ENCODE measurements around the gene ZNF264. TPM values are rescaled to one million over a fixed set of nuclear protein-coding genes. Genes with fewer than 3 reads are reported as not detected.

ZNF264 gene
- total RNA-seq, 1 donor from 2014 or later, result 29.0 TPM

- Mint-ChIP-seq H3K36me3 (ENCODE audit: low read depth, unreplicated experiment) (no peaks in the 10 kb centered on the region), H3K27me3 (ENCODE audit: unreplicated experiment) (peaks cover 8% of the 10 kb centered on the region), H3K4me3 (ENCODE audit: unreplicated experiment) (no peak overlapping the region), H3K27ac (ENCODE audit: unreplicated experiment) (no peak overlapping the region), H3K9me3 (ENCODE audit: unreplicated experiment) (no peaks in the 10 kb centered on the region), H3K4me1 (ENCODE audit: unreplicated experiment) (peaks cover 2% of the 10 kb centered on the region)
- no peak for DNase-seq (ENCODE audit: low spot score)
- TF ChIP-seq CTCF (IDR thresholded peaks at IDR 0.05; ENCODE audit: unreplicated experiment), result no peak
These were observed 70.7 kb downstream of the ZNF264 start for GRCh38 chr19:57262044-57262443.

GRCh38 chr19:57263244-57263741 lies 72.0 kb downstream of the ZNF264 start:
- H3K4me1 Mint-ChIP-seq (ENCODE audit: unreplicated experiment), result peaks cover 2% of the 10 kb centered on the region
- H3K27ac Mint-ChIP-seq (ENCODE audit: unreplicated experiment), result no peak overlapping the region
- DNase-seq (ENCODE audit: low spot score), result no peak
- no peaks in the 10 kb centered on the region for H3K9me3 Mint-ChIP-seq (ENCODE audit: unreplicated experiment)
- no peak overlapping the region for H3K4me3 Mint-ChIP-seq (ENCODE audit: unreplicated experiment)
- peaks cover 5% of the 10 kb centered on the region for H3K27me3 Mint-ChIP-seq (ENCODE audit: unreplicated experiment)
- no peak for TF ChIP-seq CTCF (IDR thresholded peaks at IDR 0.05; ENCODE audit: unreplicated experiment)
- H3K36me3 Mint-ChIP-seq (ENCODE audit: low read depth, unreplicated experiment), result no peaks in the 10 kb centered on the region

- peaks cover 8% of the 10 kb centered on the region for H3K27me3 Mint-ChIP-seq (ENCODE audit: unreplicated experiment)
- H3K27ac Mint-ChIP-seq (ENCODE audit: unreplicated experiment), result no peak overlapping the region
- H3K9me3 Mint-ChIP-seq (ENCODE audit: unreplicated experiment), result no peaks in the 10 kb centered on the region
- DNase-seq (ENCODE audit: low spot score), result no peak
- H3K4me1 Mint-ChIP-seq (ENCODE audit: unreplicated experiment), result peaks cover 6% of the 10 kb centered on the region
- no peak overlapping the region for H3K4me3 Mint-ChIP-seq (ENCODE audit: unreplicated experiment)
- TF ChIP-seq CTCF (IDR thresholded peaks at IDR 0.05; ENCODE audit: unreplicated experiment), result no peak
- H3K36me3 Mint-ChIP-seq (ENCODE audit: low read depth, unreplicated experiment), result no peaks in the 10 kb centered on the region
These were observed 76.0 kb downstream of the ZNF264 start for GRCh38 chr19:57267291-57267690.

GRCh38 chr19:57269515-57270250 lies 78.4 kb downstream of the ZNF264 start:
- TF ChIP-seq CTCF (IDR thresholded peaks at IDR 0.05; ENCODE audit: unreplicated experiment), result no peak
- no peak for DNase-seq (ENCODE audit: low spot score)
- Mint-ChIP-seq H3K36me3 (ENCODE audit: low read depth, unreplicated experiment) (no peaks in the 10 kb centered on the region), H3K27me3 (ENCODE audit: unreplicated experiment) (peaks cover 5% of the 10 kb centered on the region), H3K27ac (ENCODE audit: unreplicated experiment) (peak overlapping the region; percentile 38), H3K4me3 (ENCODE audit: unreplicated experiment) (no peak overlapping the region), H3K4me1 (ENCODE audit: unreplicated experiment) (peaks cover 6% of the 10 kb centered on the region), H3K9me3 (ENCODE audit: unreplicated experiment) (no peaks in the 10 kb centered on the region)

- Mint-ChIP-seq H3K4me3 (ENCODE audit: unreplicated experiment) (no peak overlapping the region), H3K9me3 (ENCODE audit: unreplicated experiment) (no peaks in the 10 kb centered on the region), H3K4me1 (ENCODE audit: unreplicated experiment) (peaks cover 6% of the 10 kb centered on the region), H3K27me3 (ENCODE audit: unreplicated experiment) (peaks cover 3% of the 10 kb centered on the region), H3K27ac (ENCODE audit: unreplicated experiment) (no peak overlapping the region), H3K36me3 (ENCODE audit: low read depth, unreplicated experiment) (no peaks in the 10 kb centered on the region)
- TF ChIP-seq CTCF (IDR thresholded peaks at IDR 0.05; ENCODE audit: unreplicated experiment), result no peak
- DNase-seq (ENCODE audit: low spot score), result no peak
These were observed 80.0 kb downstream of the ZNF264 start for GRCh38 chr19:57271280-57271679.
